HepG2 (cell line): Measurements from ENCODE around the gene TRIM74. TPM values are rescaled to one million over a fixed set of nuclear protein-coding genes. Genes with fewer than 3 reads are reported as not detected.
A peak's percentile ranks its signal among the peaks of the same experiment; 100 is the strongest.

Experiments
- ATAC-seq: fragments of 200-7000 bp; cut with Tn5 transposase; 3 replicates; pipeline ENCODE4 v1.9.1; 2020; ENCODE audit warnings: mild to moderate bottlenecking, moderate library complexity
- BruUV-seq: library from RNA; stranded (reverse); fragments of 400-500 nt; replicated peaks from 2 replicates; lab custom pipeline; 2021; lab: Mats Ljungman, UMichigan
- CTCF ChIA-PET: fragments of 300-600 bp; formaldehyde crosslinking; extraction: SDS; loops from one replicate; lab custom pipeline; 2021; ENCODE audit warnings: low total read pairs, inconsistent platforms, low intra/inter-chr PET ratio; lab: Yijun Ruan, JAX
- POLR2A ChIA-PET: fragments of 350-600 bp; sonication (Branson Sonifier 250); formaldehyde crosslinking; loops from one replicate; lab custom pipeline; 2020; ENCODE audit warnings: antibody characterized with exemption, inconsistent platforms; lab: Yijun Ruan, JAX
- DNase-seq: peaks from one replicate; pipeline ENCODE4 v3.0.0-alpha.2; 2015; ENCODE audit warnings: low spot score
- FAIRE-seq: peaks from 3 replicates; lab custom pipeline; 2011; peaks lifted over from hg19 to GRCh38; lab: Jason Lieb, UNC
- H2AFZ ChIP-seq: one replicate; pipeline ENCODE4 v1.6.1; 2011; ENCODE audit warnings: low read length, inconsistent platforms
- H3K27ac ChIP-seq: fragments of 300-600 bp; 3 replicates; pipeline ENCODE4 v1.8.0; 2011; ENCODE audit warnings: mixed run types, mild to moderate bottlenecking, mixed read lengths, low read length, inconsistent platforms; ENCODE audit not compliant: insufficient read depth; ENCODE audit errors: extremely low read length
- H3K27me3 ChIP-seq, 2 experiments: fragments of 200-600 bp in 1 of 2; 2 replicates in 1 of 2; 3 replicates in 1 of 2; pipeline versions ENCODE4 v1.6.0 to v1.8.0; 2011; ENCODE audit warnings: low read length in 2 of 2, mild to moderate bottlenecking in 2 of 2, moderate library complexity in 2 of 2, inconsistent platforms in 1 of 2; ENCODE audit not compliant: insufficient read depth in 2 of 2, control insufficient read depth in 1 of 2
- H3K36me3 ChIP-seq, 2 experiments: fragments of 200-600 bp in 1 of 2; replicated peaks in 1 of 2; 2 replicates in 1 of 2; 3 replicates in 1 of 2; pipeline versions ENCODE4 v1.5.1 to v1.8.0; 2011; ENCODE audit warnings: low read length in 2 of 2, inconsistent platforms in 1 of 2; ENCODE audit not compliant: insufficient read depth in 2 of 2, control insufficient read depth in 1 of 2
- H3K4me1 ChIP-seq: 2 replicates; pipeline ENCODE4 v1.5.1; 2012; ENCODE audit warnings: low read length, inconsistent platforms; ENCODE audit not compliant: insufficient read depth
- H3K4me2 ChIP-seq: 2 replicates; pipeline ENCODE4 v1.6.0; 2011; ENCODE audit warnings: low read depth, low read length, inconsistent platforms
- H3K4me3 ChIP-seq, 3 experiments: fragments of 200-600 bp in 1 of 3; sonication (generic), shearing (Covaris generic) in 1 of 3; replicated peaks in 1 of 3; 2 replicates each; pipeline ENCODE4 v1.5.1; 2011 to 2016; ENCODE audit warnings: low read length in 3 of 3, inconsistent platforms in 2 of 3, low read depth in 2 of 3, mild to moderate bottlenecking in 2 of 3, control low read depth in 1 of 3, mixed read lengths in 1 of 3; ENCODE audit not compliant: insufficient read depth in 1 of 3
- H3K79me2 ChIP-seq: one replicate; pipeline ENCODE4 v1.6.1; 2011; ENCODE audit warnings: low read length, inconsistent platforms; ENCODE audit not compliant: insufficient read depth
- H3K9ac ChIP-seq: 2 replicates; pipeline ENCODE4 v1.6.0; 2011; ENCODE audit warnings: mild to moderate bottlenecking, low read depth, low read length, inconsistent platforms; ENCODE audit not compliant: insufficient read depth
- H3K9me3 ChIP-seq: 2 replicates; pipeline ENCODE4 v1.5.1; 2012; ENCODE audit warnings: mild to moderate bottlenecking, low read length
- H4K20me1 ChIP-seq: 2 replicates; pipeline ENCODE4 v1.6.0; 2011; ENCODE audit warnings: inconsistent platforms, mild to moderate bottlenecking, low read length, moderate library complexity; ENCODE audit not compliant: insufficient read depth
- AHR ChIP-seq: IDR thresholded peaks from 2 replicates; pipeline ENCODE4 v1.6.1; 2018; ENCODE audit warnings: missing genetic modification reagents, missing compliant biosample characterization
- AKNA ChIP-seq: sonication (generic); formaldehyde crosslinking; IDR thresholded peaks from 2 replicates; pipeline ENCODE4 v1.4.0; 2020; ENCODE audit warnings: missing genetic modification reagents, borderline replicate concordance
- LRRFIP1 ChIP-seq: sonication (generic); formaldehyde crosslinking; conservative IDR thresholded peaks from 2 replicates; pipeline ENCODE4 v1.4.0; 2020; ENCODE audit warnings: missing genetic modification reagents
- TCF7 ChIP-seq: sonication (generic); IDR thresholded peaks from 2 replicates; pipeline ENCODE4 v1.6.1; 2016; ENCODE audit warnings: antibody characterized with exemption, low read depth
- TMF1 ChIP-seq: sonication (generic); formaldehyde crosslinking; IDR thresholded peaks from 2 replicates; pipeline ENCODE4 v1.8.1; 2022; ENCODE audit warnings: low read depth, missing genetic modification reagents
- ZSCAN29 ChIP-seq: sonication (generic); formaldehyde crosslinking; conservative IDR thresholded peaks from 2 replicates; pipeline ENCODE4 v1.4.0; 2020; ENCODE audit warnings: mild to moderate bottlenecking, missing genetic modification reagents
- WGBS: methylation state at CpG from one replicate; pipeline ENCODE4 v1.1.6; 2017; ENCODE audit warnings: low lambda C conversion rate; 5-methylcytosine and 5-hydroxymethylcytosine counted together
- in situ Hi-C: cut with HindIII; loops from 2 replicates; pipeline ENCODE4 v1.10.0; 2017; ENCODE audit warnings: low pct_unique_long_range_greater_than_20kb; ENCODE audit not compliant: extremely low pct_ligation_motif_present
- intact Hi-C: fragments of 100-400 bp; cut with micrococcal nuclease; formaldehyde crosslinking; loops from one replicate; pipeline ENCODE4 v1.10.0; 2022; ENCODE audit not compliant: unreplicated experiment
- polyA plus RNA-seq, 8 experiments: library from polyadenylated mRNA; depleted of rRNA in 3 of 8; stranded (reverse) in 7 of 8; unstranded in 1 of 8; fragments of >200 nt; fragmentation: Illumina TruSeq in 4 of 8; extraction: Trizol in 4 of 8; gene quantifications; 2 replicates each; pipeline versions ENCODE4 v1.2.1 to v1.2.3, GENCODE V29; 2011 to 2016; ENCODE audit warnings: low read depth in 4 of 8, missing spikeins in 1 of 8, mixed read lengths in 1 of 8; ENCODE audit not compliant: insufficient read depth in 1 of 8
- total RNA-seq, 5 experiments: library from RNA; depleted of rRNA; stranded (reverse); fragments of >200 nt; fragmentation: Illumina TruSeq; extraction: Trizol; gene quantifications; 2 replicates each; pipeline ENCODE4 v1.2.3, GENCODE V29; 2016; ENCODE audit warnings: low read depth in 1 of 5
- TF ChIP-seq, protein P1 (sequence below): sonication (generic); formaldehyde crosslinking; IDR thresholded peaks from 2 replicates; pipeline ENCODE4 v1.4.0; 2020; ENCODE audit warnings: missing genetic modification reagents
- TF ChIP-seq, protein P2 (sequence below): sonication (generic); formaldehyde crosslinking; IDR thresholded peaks from 2 replicates; pipeline ENCODE4 v1.9.0; 2022; ENCODE audit warnings: low read depth, missing genetic modification reagents

TRIM74 gene
- total and polyA plus RNA-seq, 2 of the 13 experiments (the other 11 are each of a cell fraction or from before 2014, with no cell fraction given) = 0.51 to 1.4 TPM

DNA sequence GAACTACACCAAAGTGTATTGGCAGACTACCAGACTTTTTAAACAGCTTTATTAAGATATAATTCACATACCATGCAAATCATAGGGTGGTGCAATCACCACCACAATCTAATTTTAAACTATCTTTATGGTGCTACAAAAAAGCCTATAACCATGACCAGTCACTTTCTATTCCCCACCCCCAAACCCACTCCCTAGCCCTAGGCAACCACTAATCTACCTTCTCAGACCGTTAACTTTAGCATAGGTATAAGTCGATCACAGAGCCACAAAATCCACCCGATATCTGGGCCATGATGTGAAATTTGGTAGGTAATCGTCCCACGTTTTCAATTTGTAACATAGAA, 44.9 kb downstream of the TRIM74 start:
- Histone ChIP-seq H3K27me3 (no peaks in the 10 kb centered on the region; a peak in 1 of 5 replicates), H3K27ac (peak overlapping the region; percentile 73), H3K9ac (peak overlapping the region; percentile 81), H3K4me1 (peaks cover 24% of the 10 kb centered on the region), H2AFZ (no peak overlapping the region), H3K4me2 (peak overlapping the region; percentile 85), H3K9me3 (no peaks in the 10 kb centered on the region), H3K79me2 (peaks cover 44% of the 10 kb centered on the region), H3K36me3 (peaks cover 12 to 38% of the 10 kb centered on the region in 2 experiments)
- 0% methylated on average over 5 of the region's 5 CpGs for WGBS
- in situ Hi-C loops (no loop called here), intact Hi-C loops (no loop called here)
- CTCF ChIA-PET = no interaction called here
- TSS peak; percentile 98 for BruUV-seq
- peak; percentile 35 for ATAC-seq
- TF ChIP-seq, protein P1, sequence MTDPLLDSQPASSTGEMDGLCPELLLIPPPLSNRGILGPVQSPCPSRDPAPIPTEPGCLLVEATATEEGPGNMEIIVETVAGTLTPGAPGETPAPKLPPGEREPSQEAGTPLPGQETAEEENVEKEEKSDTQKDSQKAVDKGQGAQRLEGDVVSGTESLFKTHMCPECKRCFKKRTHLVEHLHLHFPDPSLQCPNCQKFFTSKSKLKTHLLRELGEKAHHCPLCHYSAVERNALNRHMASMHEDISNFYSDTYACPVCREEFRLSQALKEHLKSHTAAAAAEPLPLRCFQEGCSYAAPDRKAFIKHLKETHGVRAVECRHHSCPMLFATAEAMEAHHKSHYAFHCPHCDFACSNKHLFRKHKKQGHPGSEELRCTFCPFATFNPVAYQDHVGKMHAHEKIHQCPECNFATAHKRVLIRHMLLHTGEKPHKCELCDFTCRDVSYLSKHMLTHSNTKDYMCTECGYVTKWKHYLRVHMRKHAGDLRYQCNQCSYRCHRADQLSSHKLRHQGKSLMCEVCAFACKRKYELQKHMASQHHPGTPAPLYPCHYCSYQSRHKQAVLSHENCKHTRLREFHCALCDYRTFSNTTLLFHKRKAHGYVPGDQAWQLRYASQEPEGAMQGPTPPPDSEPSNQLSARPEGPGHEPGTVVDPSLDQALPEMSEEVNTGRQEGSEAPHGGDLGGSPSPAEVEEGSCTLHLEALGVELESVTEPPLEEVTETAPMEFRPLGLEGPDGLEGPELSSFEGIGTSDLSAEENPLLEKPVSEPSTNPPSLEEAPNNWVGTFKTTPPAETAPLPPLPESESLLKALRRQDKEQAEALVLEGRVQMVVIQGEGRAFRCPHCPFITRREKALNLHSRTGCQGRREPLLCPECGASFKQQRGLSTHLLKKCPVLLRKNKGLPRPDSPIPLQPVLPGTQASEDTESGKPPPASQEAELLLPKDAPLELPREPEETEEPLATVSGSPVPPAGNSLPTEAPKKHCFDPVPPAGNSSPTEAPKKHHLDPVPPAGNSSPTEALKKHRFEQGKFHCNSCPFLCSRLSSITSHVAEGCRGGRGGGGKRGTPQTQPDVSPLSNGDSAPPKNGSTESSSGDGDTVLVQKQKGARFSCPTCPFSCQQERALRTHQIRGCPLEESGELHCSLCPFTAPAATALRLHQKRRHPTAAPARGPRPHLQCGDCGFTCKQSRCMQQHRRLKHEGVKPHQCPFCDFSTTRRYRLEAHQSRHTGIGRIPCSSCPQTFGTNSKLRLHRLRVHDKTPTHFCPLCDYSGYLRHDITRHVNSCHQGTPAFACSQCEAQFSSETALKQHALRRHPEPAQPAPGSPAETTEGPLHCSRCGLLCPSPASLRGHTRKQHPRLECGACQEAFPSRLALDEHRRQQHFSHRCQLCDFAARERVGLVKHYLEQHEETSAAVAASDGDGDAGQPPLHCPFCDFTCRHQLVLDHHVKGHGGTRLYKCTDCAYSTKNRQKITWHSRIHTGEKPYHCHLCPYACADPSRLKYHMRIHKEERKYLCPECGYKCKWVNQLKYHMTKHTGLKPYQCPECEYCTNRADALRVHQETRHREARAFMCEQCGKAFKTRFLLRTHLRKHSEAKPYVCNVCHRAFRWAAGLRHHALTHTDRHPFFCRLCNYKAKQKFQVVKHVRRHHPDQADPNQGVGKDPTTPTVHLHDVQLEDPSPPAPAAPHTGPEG (CRISPR knock-in tag) = no peak
- no peak for TF ChIP-seq TMF1
- no peak for TF ChIP-seq AKNA
- no peak for TF ChIP-seq AHR (CRISPR knock-in tag)
- TF ChIP-seq, protein P2, sequence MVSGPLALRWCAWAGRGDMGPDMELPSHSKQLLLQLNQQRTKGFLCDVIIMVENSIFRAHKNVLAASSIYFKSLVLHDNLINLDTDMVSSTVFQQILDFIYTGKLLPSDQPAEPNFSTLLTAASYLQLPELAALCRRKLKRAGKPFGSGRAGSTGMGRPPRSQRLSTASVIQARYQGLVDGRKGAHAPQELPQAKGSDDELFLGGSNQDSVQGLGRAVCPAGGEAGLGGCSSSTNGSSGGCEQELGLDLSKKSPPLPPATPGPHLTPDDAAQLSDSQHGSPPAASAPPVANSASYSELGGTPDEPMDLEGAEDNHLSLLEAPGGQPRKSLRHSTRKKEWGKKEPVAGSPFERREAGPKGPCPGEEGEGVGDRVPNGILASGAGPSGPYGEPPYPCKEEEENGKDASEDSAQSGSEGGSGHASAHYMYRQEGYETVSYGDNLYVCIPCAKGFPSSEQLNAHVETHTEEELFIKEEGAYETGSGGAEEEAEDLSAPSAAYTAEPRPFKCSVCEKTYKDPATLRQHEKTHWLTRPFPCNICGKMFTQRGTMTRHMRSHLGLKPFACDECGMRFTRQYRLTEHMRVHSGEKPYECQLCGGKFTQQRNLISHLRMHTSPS (CRISPR knock-in tag) = no peak
- no peak for TF ChIP-seq ZSCAN29 (CRISPR knock-in tag)
- no peak for TF ChIP-seq LRRFIP1 (CRISPR knock-in tag)
- TF ChIP-seq TCF7 = 0 out of 2 replicates have a peak, but pooled peaks have one; percentile 14
- TF ChIP-seq, all 625 proteins: peak for 1
- DNase-seq (no peak), FAIRE-seq (no peak)
- POLR2A ChIA-PET = no interaction called here
- peaks cover 8% of the 10 kb centered on the region; the same call in 1 of the 2 replicates for H4K20me1 ChIP-seq
- peak overlapping the region; percentile 60 to 74 (median 73) for H3K4me3 ChIP-seq
